ENCODE results near the gene UMODL1.

The UMODL1 gene

DNA sequence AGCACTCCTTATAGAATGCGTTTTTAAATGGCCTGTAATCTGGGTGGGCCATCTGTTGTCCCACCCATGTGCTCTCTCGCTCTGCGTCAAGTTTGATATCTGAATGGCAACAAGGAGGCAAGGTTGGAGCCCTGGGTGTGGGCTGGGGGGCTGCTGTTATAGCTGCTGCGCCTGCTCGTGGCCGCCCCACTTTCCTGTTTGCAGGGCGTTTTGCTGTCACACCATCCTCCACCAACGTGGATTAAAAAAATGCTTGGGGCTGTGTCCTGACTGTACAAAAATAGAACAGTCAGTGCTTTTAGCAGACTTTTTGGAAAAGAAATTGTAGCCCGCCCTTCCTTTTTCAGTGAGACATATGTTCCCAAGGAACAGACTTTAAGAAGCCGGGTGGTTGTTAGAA is 25.4 kb downstream of the UMODL1 start:
- DNase-seq (ENCODE audit: low spot score), result no peak

- DNase-seq (ENCODE audit: low spot score), result no peak
These were observed 26.2 kb downstream of the UMODL1 start for GRCh38 chr21:42097274-42097673.

GRCh38 chr21:42097860-42098454 is 26.8 kb downstream of the UMODL1 start:
- DNase-seq (ENCODE audit: low spot score), result peak; percentile 95

GRCh38 chr21:42098957-42099505 is 27.9 kb downstream of the UMODL1 start:
- no peak for DNase-seq (ENCODE audit: low spot score)

DNA sequence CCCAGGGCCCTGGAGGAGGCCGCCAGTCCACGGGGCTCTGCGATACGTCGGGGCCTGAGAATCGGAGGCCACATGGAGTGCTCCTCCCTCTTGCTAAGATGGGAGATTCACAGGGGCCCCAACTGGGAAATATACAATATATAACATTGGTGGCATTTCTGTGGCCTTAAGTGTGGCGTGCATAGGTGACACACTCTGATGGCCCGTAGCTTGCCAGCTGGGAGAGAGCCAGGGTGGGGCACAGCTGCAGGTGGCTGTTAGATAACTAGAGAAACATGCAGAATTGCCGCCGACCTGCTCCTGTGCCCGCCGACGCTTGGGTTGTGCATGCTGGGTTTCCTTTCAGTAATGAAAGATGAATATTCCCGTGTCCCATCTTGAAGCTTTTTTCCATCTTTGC is 30.1 kb downstream of the UMODL1 start:
- DNase-seq (ENCODE audit: low spot score), result peak; percentile 84

DNA sequence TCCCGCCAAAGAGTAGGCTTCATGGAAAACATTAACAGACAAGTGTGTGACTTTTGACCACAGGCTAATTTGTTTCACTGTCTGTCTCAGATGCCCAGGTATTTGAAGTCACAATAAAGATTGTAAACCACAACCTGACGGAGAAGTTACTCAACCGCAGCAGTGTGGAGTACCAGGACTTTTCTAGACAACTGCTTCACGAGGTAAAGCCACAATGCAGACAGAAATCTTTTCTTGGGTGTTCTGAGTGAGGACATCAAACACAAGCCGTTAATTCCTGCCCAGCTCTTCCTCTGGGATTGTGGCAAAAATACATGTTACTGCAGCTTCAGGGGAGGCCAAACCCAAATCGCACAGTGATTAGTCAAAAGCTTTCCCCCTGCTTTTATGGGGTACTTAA is 31.0 kb downstream of the UMODL1 start:
- peak; percentile 77 for DNase-seq (ENCODE audit: low spot score)

DNA sequence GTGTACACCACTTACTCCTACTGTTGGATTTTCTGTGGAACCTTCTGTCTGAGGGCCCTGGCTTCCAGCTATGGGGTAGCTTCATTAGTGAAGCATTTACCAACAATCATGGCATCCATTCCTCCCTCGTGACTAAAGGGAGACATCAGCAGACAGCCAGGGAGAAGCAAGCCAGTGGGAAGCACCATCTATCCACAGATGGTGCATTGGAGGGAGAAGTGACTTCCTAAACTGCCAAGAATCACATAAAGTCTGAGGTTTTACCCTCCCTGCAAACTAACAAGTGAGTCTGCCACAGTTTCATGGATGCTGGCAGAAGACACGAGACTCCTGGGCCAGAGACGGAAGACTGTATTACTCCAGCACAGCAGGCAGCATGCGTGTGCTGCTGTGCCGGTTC is 31.4 kb downstream of the UMODL1 start:
- DNase-seq (ENCODE audit: low spot score), result peak; percentile 12

GRCh38 chr21:42102991-42103390 is 31.9 kb downstream of the UMODL1 start:
- no peak for DNase-seq (ENCODE audit: low spot score)

GRCh38 chr21:42103843-42104242 is 32.7 kb downstream of the UMODL1 start:
- DNase-seq (ENCODE audit: low spot score), result no peak

GRCh38 chr21:42105476-42106315 is 34.6 kb downstream of the UMODL1 start:
- no peak for DNase-seq (ENCODE audit: low spot score)

- no peak for DNase-seq (ENCODE audit: low spot score)
These were observed 35.3 kb downstream of the UMODL1 start for GRCh38 chr21:42106425-42106824.

- DNase-seq (ENCODE audit: low spot score), result no peak
These were observed 36.2 kb downstream of the UMODL1 start for GRCh38 chr21:42107177-42107880.

DNA sequence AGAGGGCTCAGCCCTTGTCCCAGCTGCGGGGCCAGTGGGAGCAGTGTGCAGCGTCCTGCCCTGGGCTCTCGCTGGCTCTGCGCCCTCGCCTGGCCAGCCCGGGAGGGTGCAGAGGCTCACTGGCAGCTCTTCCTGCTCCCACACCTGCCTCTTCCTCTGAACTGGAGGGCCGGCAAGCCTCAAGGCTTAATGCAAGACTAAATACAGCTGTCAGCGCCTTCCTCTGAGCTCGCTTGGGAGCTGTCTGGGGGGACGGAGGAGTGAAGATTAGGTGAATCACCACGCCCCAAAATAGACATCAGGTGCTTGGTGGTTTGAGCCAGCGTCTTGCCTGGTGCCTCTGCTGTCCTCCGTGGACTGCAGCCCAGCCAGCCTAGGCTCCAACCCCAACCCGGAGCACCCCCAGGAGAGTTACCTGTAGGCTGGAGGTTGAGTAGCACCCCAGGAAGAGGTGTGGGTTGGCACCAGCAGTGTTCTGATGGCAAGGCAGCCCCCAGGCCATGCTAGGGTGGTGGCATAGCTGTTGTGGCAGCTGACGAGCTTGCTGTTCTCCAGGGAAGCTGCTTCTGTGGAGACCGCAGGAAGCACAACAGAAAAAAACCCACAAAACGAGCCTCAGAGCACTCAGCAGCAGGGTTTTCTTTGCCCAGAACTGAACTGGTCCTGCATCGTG is 36.9 kb downstream of the UMODL1 start:
- DNase-seq (ENCODE audit: low spot score), result no peak

DNA sequence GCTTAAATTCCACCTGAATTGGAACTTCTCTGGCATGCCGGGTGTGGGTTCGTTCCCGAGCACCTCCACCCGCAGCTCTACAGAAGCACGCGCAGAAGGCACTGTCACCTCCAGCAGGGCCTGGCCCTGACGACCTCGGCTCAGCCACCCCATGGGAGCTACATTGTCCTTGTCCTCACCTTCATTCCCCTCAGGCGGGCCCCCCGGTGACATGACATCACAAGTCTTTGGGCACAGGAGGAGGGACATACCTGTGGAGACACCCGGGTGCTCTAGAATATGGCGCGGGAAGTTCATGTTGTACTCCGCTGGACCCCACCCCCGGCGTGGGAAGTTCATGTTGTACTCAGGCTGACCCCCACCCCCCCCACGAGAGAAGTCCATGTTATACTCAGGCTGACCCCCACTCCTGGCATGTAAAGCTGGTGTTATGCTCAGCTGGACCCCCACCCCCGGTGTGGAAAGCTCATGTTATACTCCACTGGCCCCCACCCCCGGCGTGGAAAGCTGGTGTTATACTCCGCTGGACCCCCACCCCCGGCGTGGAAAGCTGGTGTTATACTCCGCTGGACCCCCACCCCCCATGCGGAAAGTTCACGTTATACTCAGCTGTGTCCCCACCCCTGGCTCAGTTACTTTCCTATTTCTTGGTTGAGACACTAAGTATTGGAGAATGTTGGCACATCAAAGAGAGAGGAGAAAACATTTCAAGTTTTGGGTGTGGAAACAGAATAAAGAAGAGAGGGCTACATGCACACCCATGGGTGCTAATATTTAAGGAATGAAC is 37.6 kb downstream of the UMODL1 start:
- no peak for DNase-seq (ENCODE audit: low spot score)

GRCh38 chr21:42109473-42109872 is 38.4 kb downstream of the UMODL1 start:
- no peak for DNase-seq (ENCODE audit: low spot score)

- no peak for DNase-seq (ENCODE audit: low spot score)
These were observed 38.9 kb downstream of the UMODL1 start for GRCh38 chr21:42109873-42110525.

DNA sequence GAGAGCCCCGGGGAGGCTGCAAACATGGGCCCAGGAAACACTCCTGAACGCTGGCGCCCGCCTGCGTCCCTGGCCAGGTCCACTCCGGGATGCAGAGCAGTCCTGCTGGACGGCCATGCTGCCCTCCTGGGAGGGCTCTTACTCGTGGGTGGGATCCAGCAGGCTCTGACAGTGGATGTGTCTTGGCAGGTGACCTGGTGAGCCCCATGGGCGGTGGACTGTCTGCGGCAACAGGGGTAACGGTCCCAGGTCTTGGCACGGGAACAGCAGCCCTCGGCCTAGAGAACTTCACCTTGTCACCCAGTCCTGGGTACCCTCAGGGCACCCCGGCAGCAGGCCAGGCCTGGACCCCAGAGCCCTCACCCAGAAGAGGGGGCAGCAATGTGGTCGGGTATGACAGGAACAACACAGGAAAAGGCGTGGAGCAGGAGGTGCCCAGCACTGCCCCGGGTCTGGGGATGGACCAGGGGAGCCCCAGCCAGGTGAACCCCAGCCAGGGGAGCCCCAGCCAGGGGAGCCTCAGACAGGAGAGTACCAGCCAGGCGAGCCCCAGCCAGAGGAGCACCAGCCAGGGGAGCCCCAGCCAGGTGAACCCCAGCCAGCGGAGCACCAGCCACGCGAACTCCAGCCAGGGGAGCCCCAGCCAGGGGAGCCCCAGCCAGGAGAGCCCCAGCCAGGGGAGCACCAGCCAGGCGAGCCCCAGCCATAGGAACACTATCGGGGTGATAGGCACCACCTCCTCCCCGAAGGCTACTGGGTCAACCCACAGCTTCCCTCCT is 39.8 kb downstream of the UMODL1 start:
- no peak for DNase-seq (ENCODE audit: low spot score)

DNA sequence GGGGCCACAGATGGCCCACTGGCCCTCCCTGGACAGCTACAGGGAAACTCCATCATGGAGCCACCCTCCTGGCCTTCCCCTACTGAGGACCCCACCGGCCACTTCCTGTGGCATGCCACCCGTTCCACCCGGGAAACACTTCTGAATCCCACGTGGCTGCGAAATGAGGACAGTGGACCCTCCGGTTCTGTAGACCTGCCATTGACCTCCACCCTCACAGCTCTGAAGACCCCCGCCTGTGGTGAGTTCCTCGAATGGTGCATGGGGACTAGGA is 40.3 kb downstream of the UMODL1 start:
- DNase-seq (ENCODE audit: low spot score), result no peak

- no peak for DNase-seq (ENCODE audit: low spot score)
These were observed 40.7 kb downstream of the UMODL1 start for GRCh38 chr21:42111811-42112210.

DNA sequence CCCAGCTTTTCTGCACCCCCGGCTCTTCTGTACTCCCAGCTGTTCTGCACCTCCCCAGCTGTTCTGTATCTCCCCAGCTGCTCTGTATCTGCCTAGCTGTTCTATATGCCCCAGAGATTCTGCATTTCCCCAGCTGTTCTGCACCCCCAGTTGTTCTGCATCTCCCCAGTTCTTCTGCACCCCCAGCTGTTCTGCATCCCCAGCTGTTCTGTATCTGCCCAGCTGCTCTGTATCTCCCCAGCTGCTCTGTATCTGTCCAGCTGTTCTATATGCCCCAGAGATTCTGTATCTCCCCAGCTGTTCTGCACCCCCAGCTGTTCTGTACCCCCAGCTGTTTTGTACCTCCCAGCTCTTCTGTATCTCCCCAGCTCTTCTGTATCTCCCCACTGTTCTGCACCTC is 41.1 kb downstream of the UMODL1 start:
- no peak for DNase-seq (ENCODE audit: low spot score)

All from SW480 (cell line).